ENCODE data around the gene ZFYVE9. TPM values are rescaled to one million over a fixed set of nuclear protein-coding genes. Genes with fewer than 3 reads are reported as not detected.
"Not testable (repeated sequence)": the region's sequence is repeated elsewhere in the genome, so short reads cannot be mapped to it uniquely, and the experiment has no call there.

Gene ZFYVE9
- total RNA-seq, 8 experiments from 2014 or later, result 13.8 to 45.4 (median 33.5) TPM

GRCh38 chr1:52157582-52157981 is 15.7 kb downstream of the ZFYVE9 start:
- in situ Hi-C loops (cut with MboI; ENCODE audit: low pct_unique_long_range_greater_than_20kb in 2 of 9, low sequenced_read_pairs in 9 of 9, unreplicated experiment in 9 of 9), result no loop called here
- H3K4me3 ChIP-seq, result no peak overlapping the region
- no peak overlapping the region for H3K27ac ChIP-seq
- 86 to 100% (median 100%) methylated on average over 1 to 2 of the region's 2 CpGs; no CpG with 5 or more reads in 6 of the 10 experiments for WGBS, 10 experiments
- no peak for ATAC-seq (replicated peaks in 6 of 8)
- peaks cover 0 to 5% of the 10 kb centered on the region in 2 donors for H3K4me1 ChIP-seq (replicated peaks in 1 of 2)

DNA sequence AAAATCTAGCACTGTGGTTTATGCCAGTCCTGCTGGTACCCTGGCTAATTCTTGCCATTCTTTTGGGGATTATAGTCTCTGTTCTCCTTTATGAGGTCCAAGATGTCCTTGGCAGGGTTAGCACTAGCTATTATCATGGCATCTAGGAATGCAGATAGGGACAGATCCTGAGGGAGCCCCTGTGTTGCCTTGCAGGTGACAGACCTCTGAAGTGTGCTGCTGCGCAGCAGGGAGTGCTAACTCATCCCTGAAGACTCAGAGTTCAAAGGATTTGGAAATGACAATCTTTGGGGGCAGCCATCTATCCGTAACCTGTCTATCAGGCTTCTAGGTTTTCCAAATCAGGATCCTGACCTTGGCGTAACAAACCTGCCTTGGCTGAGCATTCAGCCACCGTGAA is 16.3 kb downstream of the ZFYVE9 start:
- in situ Hi-C loops (cut with MboI; ENCODE audit: low pct_unique_long_range_greater_than_20kb in 2 of 9, low sequenced_read_pairs in 9 of 9, unreplicated experiment in 9 of 9), result no loop called here
- no peak for ATAC-seq (replicated peaks in 6 of 8)
- no peak overlapping the region for H3K4me3 ChIP-seq
- peaks cover 0 to 4% of the 10 kb centered on the region in 2 donors for H3K4me1 ChIP-seq (replicated peaks in 1 of 2)
- no peak overlapping the region for H3K27ac ChIP-seq
- 70 to 100% (median 98%) methylated on average over 1 to 4 of the region's 4 CpGs; no CpG with 5 or more reads in 2 of the 10 experiments for WGBS, 10 experiments

DNA sequence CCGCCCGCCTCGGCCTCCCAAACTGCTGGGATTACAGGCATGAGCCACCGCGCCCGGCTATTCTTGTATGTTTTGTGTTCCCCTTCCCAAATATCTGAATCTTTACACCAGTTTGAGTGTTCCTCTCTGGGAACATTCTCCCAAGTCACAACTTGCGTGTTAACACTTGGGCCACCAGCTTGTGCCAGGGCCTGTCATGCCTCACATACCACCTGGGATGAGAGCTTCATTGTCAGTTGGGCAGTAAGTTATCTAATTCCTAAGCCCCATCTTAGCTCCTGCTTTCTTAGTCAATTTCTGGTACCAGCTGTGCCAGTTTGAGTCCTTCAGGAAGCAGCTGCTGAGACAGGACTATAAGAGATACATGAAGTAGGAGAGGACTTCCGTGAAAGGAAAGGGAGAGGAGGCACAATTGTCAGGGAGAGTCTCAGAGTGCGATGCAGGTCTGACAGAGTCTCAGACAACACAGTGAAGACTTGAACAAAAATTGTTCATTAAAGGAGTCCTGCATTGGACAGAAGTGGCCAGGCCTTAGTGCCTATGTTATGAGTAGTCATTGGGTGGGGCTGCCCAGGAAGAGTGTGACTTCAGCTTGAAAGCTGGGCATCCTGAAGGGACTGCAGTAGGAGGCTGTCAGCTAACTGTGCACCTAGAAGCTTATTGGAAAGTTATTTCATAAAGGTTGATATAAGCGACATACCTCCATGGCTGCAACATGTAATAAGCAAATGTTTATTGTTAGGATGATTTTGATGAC is 17.3 kb downstream of the ZFYVE9 start:
- Histone ChIP-seq H3K27ac (no peak overlapping the region), H3K4me1 (replicated peaks in 1 of 2) (no peaks in the 10 kb centered on the region), H3K4me3 (no peak overlapping the region)
- in situ Hi-C loops (cut with MboI; ENCODE audit: low pct_unique_long_range_greater_than_20kb in 2 of 9, low sequenced_read_pairs in 9 of 9, unreplicated experiment in 9 of 9), result no loop called here
- peak in 3 of 8 experiments; percentile 34 to 99 (median 99) for ATAC-seq (replicated peaks in 6 of 8)
- 64 to 100% (median 94%) methylated on average over 1 to 7 of the region's 10 CpGs for WGBS, 10 experiments

DNA sequence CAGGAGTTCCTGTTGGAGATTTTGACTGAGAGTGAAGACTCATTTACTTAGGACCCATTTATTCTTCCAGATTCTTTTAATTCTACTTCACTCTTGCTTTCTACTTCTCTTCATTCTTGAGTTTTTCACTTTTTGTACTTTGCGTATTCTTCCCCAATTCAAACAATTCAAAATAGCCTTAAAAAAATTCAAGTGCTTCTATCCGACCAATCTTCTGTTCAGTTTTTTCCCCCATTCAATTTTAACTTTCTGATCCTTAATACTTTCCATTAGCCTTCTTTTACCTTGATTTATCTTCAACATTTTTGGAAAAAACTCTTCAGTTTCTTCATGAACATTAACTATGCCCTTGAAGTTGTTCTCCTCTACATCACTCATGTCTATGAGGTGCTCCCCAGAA is 21.1 kb downstream of the ZFYVE9 start:
- whole genome bisulfite sequencing, 10 experiments, result 78 to 100% (median 95%) methylated on average over 2 of the region's 2 CpGs
- no peak for ATAC-seq (replicated peaks in 6 of 8)
- Histone ChIP-seq H3K4me3 (no peak overlapping the region), H3K27ac (no peak overlapping the region), H3K4me1 (replicated peaks in 1 of 2) (no peaks in the 10 kb centered on the region)
- in situ Hi-C loops (cut with MboI; ENCODE audit: low pct_unique_long_range_greater_than_20kb in 2 of 9, low sequenced_read_pairs in 9 of 9, unreplicated experiment in 9 of 9), result no loop called here

DNA sequence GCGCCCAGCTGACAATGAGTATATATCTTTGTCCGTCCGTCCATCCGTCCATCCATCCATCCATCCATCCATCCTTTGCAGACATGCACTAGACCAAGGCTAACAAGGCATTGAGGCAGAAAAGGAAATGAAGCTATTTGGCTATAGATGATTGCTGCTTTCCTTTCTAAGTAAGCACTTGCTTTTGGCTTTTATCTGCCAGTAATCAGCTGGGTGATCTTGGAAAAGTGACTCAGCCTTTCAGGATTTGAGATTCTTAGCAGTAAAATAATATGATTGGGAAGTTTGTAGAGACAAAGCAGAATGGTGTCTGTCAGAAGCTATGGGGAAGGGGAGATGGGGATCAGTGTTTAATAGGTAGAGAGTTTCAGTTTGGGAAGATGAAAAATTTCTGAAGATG is 22.7 kb downstream of the ZFYVE9 start:
- in situ Hi-C loops (cut with MboI; ENCODE audit: low pct_unique_long_range_greater_than_20kb in 2 of 9, low sequenced_read_pairs in 9 of 9, unreplicated experiment in 9 of 9), result no loop called here
- 97 to 100% (median 100%) methylated on average over 1 to 4 of the region's 4 CpGs; no CpG with 5 or more reads in 3 of the 10 experiments for WGBS, 10 experiments

GRCh38 chr1:52166996-52167753 is 25.3 kb downstream of the ZFYVE9 start:
- Histone ChIP-seq H3K4me1 (replicated peaks in 1 of 2) (no peaks in the 10 kb centered on the region), H3K27ac (no peak overlapping the region), H3K4me3 (no peak overlapping the region)
- no peak for ATAC-seq (replicated peaks in 6 of 8)
- in situ Hi-C loops (cut with MboI; ENCODE audit: low pct_unique_long_range_greater_than_20kb in 2 of 9, low sequenced_read_pairs in 9 of 9, unreplicated experiment in 9 of 9), result no loop called here
- 64 to 100% (median 85%) methylated on average over 2 to 6 of the region's 6 CpGs; no CpG with 5 or more reads in 1 of the 10 experiments for WGBS, 10 experiments

More for the DNA sequence above, 22.7 kb downstream of the ZFYVE9 start:
- no peak for ATAC-seq (replicated peaks in 6 of 8)
- Histone ChIP-seq H3K4me3 (no peak overlapping the region), H3K4me1 (replicated peaks in 1 of 2) (no peaks in the 10 kb centered on the region), H3K27ac (no peak overlapping the region)

- Histone ChIP-seq H3K27ac (no peak overlapping the region), H3K4me1 (replicated peaks in 1 of 2) (no peaks in the 10 kb centered on the region), H3K4me3 (no peak overlapping the region)
- no peak for ATAC-seq (replicated peaks in 6 of 8)
- 50 to 100% (median 94%) methylated on average over 1 to 7 of the region's 7 CpGs; no CpG with 5 or more reads in 2 of the 10 experiments for WGBS, 10 experiments
- in situ Hi-C loops (cut with MboI; ENCODE audit: low pct_unique_long_range_greater_than_20kb in 2 of 9, low sequenced_read_pairs in 9 of 9, unreplicated experiment in 9 of 9), result no loop called here
Measured at GRCh38 chr1:52168373-52169080, 26.6 kb downstream of the ZFYVE9 start.

GRCh38 chr1:52171149-52171548 is 29.3 kb downstream of the ZFYVE9 start:
- H3K4me1 ChIP-seq (replicated peaks in 1 of 2); H3K4me3 ChIP-seq; in situ Hi-C loops (cut with MboI; ENCODE audit: low pct_unique_long_range_greater_than_20kb in 2 of 9, low sequenced_read_pairs in 9 of 9, unreplicated experiment in 9 of 9); ATAC-seq (replicated peaks in 6 of 8); H3K27ac ChIP-seq: not testable (repeated sequence)
- 94% methylated on average over 4 of the region's 5 CpGs; no CpG with 5 or more reads in 9 of the 10 experiments for WGBS, 10 experiments

DNA sequence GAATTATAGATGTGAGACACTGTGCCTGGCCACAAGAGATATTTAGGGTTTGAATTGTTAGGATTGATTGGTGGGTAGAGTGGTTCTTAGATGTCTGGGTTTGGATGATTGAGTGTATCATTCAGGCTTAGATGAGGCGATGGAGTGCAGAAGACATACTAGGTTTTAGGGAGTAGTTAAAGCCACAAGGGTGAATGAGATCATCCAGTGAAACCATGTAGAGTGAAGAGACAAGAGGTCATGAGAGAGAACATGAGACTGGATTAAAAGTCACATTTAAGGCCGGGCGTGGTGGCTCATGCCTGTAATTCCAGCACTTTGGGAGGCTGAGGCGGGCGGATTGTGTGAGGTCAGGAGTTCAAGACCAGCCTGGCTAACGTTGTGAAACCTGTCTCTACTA is 37.2 kb downstream of the ZFYVE9 start:
- Histone ChIP-seq H3K4me3 (no peak overlapping the region), H3K27ac (no peak overlapping the region), H3K4me1 (replicated peaks in 1 of 2) (no peaks in the 10 kb centered on the region)
- 0 to 100% (median 74%) methylated on average over 1 to 6 of the region's 6 CpGs; no CpG with 5 or more reads in 4 of the 10 experiments for WGBS, 10 experiments
- peak in 2 of 8 experiments; percentile 33 to 70 for ATAC-seq (replicated peaks in 6 of 8)
- in situ Hi-C loops (cut with MboI; ENCODE audit: low pct_unique_long_range_greater_than_20kb in 2 of 9, low sequenced_read_pairs in 9 of 9, unreplicated experiment in 9 of 9), result no loop called here

DNA sequence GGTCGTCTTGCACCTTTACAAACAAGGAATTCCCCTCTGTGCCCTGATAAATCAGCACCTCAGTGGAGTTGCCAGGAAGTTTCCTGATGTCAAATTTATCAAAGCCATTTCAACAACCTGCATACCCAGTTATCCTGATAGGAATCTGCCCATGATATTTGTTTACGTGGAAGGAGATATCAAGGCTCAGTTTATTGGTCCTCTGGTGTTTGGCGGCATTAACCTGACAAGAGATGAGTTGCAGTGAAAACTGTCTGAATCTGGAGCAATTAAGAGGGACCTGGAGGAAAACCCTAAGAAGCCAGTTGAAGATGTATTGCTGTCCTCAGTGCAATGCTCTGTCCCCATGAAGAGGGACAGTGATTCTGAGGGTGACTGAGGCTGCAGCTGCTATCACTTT is 38.3 kb downstream of the ZFYVE9 start:
- no peak overlapping the region for H3K27ac ChIP-seq
- no peak for ATAC-seq (replicated peaks in 6 of 8)
- H3K4me1 ChIP-seq (replicated peaks in 1 of 2), result no peaks in the 10 kb centered on the region
- no peak overlapping the region for H3K4me3 ChIP-seq
- in situ Hi-C loops (cut with MboI; ENCODE audit: low pct_unique_long_range_greater_than_20kb in 2 of 9, low sequenced_read_pairs in 9 of 9, unreplicated experiment in 9 of 9), result no loop called here
- WGBS, 10 experiments, result 80 to 100% (median 91%) methylated on average over 1 to 3 of the region's 3 CpGs; no CpG with 5 or more reads in 2 of the 10 experiments

DNA sequence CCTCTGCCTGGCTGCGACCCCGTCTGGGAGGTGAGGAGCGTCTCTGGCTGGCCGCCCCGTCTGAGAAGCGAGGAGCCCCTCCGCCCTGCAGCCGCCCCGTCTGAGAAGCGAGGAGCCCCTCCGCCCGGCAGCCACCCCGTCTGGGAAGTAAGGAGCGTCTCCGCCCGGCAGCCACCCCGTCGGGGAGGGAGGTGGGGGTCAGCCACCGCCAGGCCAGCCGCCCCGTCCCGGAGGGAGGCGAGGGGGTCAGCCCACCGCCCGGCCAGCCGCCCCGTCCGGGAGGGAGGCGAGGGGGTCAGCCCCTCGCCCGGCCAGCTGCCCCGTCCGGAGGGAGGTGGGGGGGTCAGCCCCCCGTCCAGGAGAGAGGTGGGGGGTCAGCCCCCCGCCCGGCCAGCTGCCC is 39.9 kb downstream of the ZFYVE9 start:
- in situ Hi-C loops (cut with MboI; ENCODE audit: low pct_unique_long_range_greater_than_20kb in 2 of 9, low sequenced_read_pairs in 9 of 9, unreplicated experiment in 9 of 9); H3K4me1 ChIP-seq (replicated peaks in 1 of 2); H3K27ac ChIP-seq; ATAC-seq (replicated peaks in 6 of 8); H3K4me3 ChIP-seq: not testable (repeated sequence)
- WGBS, 10 experiments, result no CpG with 5 or more reads among the region's 36 CpGs

DNA sequence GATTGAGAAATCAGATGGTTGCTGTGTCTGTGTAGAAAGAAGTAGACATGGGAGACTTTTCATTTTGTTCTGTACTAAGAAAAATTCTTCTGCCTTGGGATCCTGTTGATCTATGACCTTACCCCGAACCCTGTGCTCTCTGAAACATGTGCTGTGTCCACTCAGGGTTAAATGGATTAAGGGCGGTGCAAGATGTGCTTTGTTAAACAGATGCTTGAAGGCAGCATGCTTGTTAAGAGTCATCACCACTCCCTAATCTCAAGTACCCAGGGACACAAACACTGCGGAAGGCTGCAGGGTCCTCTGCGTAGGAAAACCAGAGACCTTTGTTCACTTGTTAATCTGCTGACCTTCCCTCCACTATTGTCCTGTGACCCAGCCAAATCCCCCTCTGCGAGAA is 40.4 kb downstream of the ZFYVE9 start:
- 22 to 100% (median 87%) methylated on average over 1 of the region's 5 CpGs; no CpG with 5 or more reads in 2 of the 10 experiments for WGBS, 10 experiments
- ATAC-seq (replicated peaks in 6 of 8); H3K4me3 ChIP-seq; in situ Hi-C loops (cut with MboI; ENCODE audit: low pct_unique_long_range_greater_than_20kb in 2 of 9, low sequenced_read_pairs in 9 of 9, unreplicated experiment in 9 of 9); H3K27ac ChIP-seq; H3K4me1 ChIP-seq (replicated peaks in 1 of 2): not testable (repeated sequence)

- Histone ChIP-seq H3K4me1 (replicated peaks in 1 of 2) (no peaks in the 10 kb centered on the region), H3K4me3 (no peak overlapping the region), H3K27ac (no peak overlapping the region)
- in situ Hi-C loops (cut with MboI; ENCODE audit: low pct_unique_long_range_greater_than_20kb in 2 of 9, low sequenced_read_pairs in 9 of 9, unreplicated experiment in 9 of 9), result no loop called here
- ATAC-seq (replicated peaks in 6 of 8), result no peak
- 73 to 97% (median 88%) methylated on average over 3 of the region's 3 CpGs for WGBS, 10 experiments
Measured at GRCh38 chr1:52182874-52183400, 41.0 kb downstream of the ZFYVE9 start.

Data from motor neuron (in vitro differentiated cells).